ENCODE data around the gene PRSS27. TPM values are rescaled to one million over a fixed set of nuclear protein-coding genes. Genes with fewer than 3 reads are reported as not detected.
"Not testable (repeated sequence)": the region's sequence is repeated elsewhere in the genome, so short reads cannot be mapped to it uniquely, and the experiment has no call there.

PRSS27 gene
- total RNA-seq, 1 experiment from 2014 or later = 14.8 TPM

GRCh38 chr16:2689968-2690801 is 29.8 kb downstream of the PRSS27 start:
- BruUV-seq (replicated peaks) = no TSS peak
- intact Hi-C loops (cut with micrococcal nuclease; ENCODE audit: unreplicated experiment) = no loop called here
- Histone ChIP-seq H3K9me3 (ENCODE audit: insufficient read depth, low read depth) (no peaks in the 10 kb centered on the region), H3K9me2 (ENCODE audit: insufficient read depth) (no peaks in the 10 kb centered on the region), H3F3A (ENCODE audit: insufficient read depth, low read depth) (no peaks in the 10 kb centered on the region), H3K27ac (no peak overlapping the region), H4K20me1 (ENCODE audit: insufficient read depth) (peaks cover 54% of the 10 kb centered on the region), H3K4me1 (replicated peaks; ENCODE audit: insufficient read depth) (no peaks in the 10 kb centered on the region), H3K4me3 (no peak overlapping the region), H3K27me3 (ENCODE audit: insufficient read depth, low read depth) (no peaks in the 10 kb centered on the region), H2AFZ (no peak overlapping the region), H3K36me3 (ENCODE audit: low read depth) (no peaks in the 10 kb centered on the region), H3K79me2 (ENCODE audit: low read depth) (peaks cover 37% of the 10 kb centered on the region), H3K4me2 (no peak overlapping the region)
- no peak for DNase-seq
- TF ChIP-seq CTCF (conservative IDR thresholded peaks at IDR 0.05) = no peak
- ChIA-PET POLR2A (ENCODE audit: unreplicated experiment) (no interaction called here), CTCF (interaction anchor here (0.5 kb wide), 1 partner anchor 152 kb away, joined by 4 read pairs; the partner anchor contains the start of gene PDPK1)

GRCh38 chr16:2689422-2689821 is 30.6 kb downstream of the PRSS27 start:
- POLR2A ChIA-PET (ENCODE audit: unreplicated experiment); H3K4me3 ChIP-seq; intact Hi-C loops (cut with micrococcal nuclease; ENCODE audit: unreplicated experiment); DNase-seq; H2AFZ ChIP-seq; H3K9me2 ChIP-seq (ENCODE audit: insufficient read depth); BruUV-seq (replicated peaks); H3F3A ChIP-seq (ENCODE audit: insufficient read depth, low read depth); H3K27me3 ChIP-seq (ENCODE audit: insufficient read depth, low read depth); H3K4me2 ChIP-seq; H3K36me3 ChIP-seq (ENCODE audit: low read depth); H3K9me3 ChIP-seq (ENCODE audit: insufficient read depth, low read depth); H3K4me1 ChIP-seq (replicated peaks; ENCODE audit: insufficient read depth); H3K27ac ChIP-seq; CTCF ChIA-PET: not testable (repeated sequence)
- Histone ChIP-seq H3K79me2 (ENCODE audit: low read depth) (peaks cover 45% of the 10 kb centered on the region), H4K20me1 (ENCODE audit: insufficient read depth) (peaks cover 54% of the 10 kb centered on the region)

- Histone ChIP-seq H3K27ac (no peak overlapping the region), H3K36me3 (ENCODE audit: low read depth) (no peaks in the 10 kb centered on the region), H2AFZ (no peak overlapping the region), H3K9me2 (ENCODE audit: insufficient read depth) (no peaks in the 10 kb centered on the region), H4K20me1 (ENCODE audit: insufficient read depth) (peaks cover 45% of the 10 kb centered on the region), H3K4me2 (no peak overlapping the region), H3F3A (ENCODE audit: insufficient read depth, low read depth) (0 out of 2 replicates have a peak, but pooled peaks cover 5% of the 10 kb centered on the region), H3K27me3 (ENCODE audit: insufficient read depth, low read depth) (no peaks in the 10 kb centered on the region), H3K9me3 (ENCODE audit: insufficient read depth, low read depth) (no peaks in the 10 kb centered on the region), H3K4me1 (replicated peaks; ENCODE audit: insufficient read depth) (peaks cover 12% of the 10 kb centered on the region; the same call in 1 of the 2 replicates), H3K4me3 (no peak overlapping the region), H3K79me2 (ENCODE audit: low read depth) (peaks cover 60% of the 10 kb centered on the region)
- ChIA-PET CTCF (no interaction called here), POLR2A (ENCODE audit: unreplicated experiment) (no interaction called here)
- TF ChIP-seq EZH2 (IDR thresholded peaks at IDR 0.05; ENCODE audit: low read depth) = no peak
- no peak for TF ChIP-seq CTCF (conservative IDR thresholded peaks at IDR 0.05)
- intact Hi-C loops (cut with micrococcal nuclease; ENCODE audit: unreplicated experiment) = no loop called here
- no peak for DNase-seq
- BruUV-seq (replicated peaks) = no TSS peak
These were observed 32.3 kb downstream of the PRSS27 start for GRCh38 chr16:2687531-2688308.

All from PC-9 (cell line).